DND-41 (cell line): ENCODE measurements around the gene NOL11.

Source experiments
- CTCF ChIP-seq: IDR thresholded peaks from 2 replicates; pipeline ENCODE4 v1.5.1; 2012; ENCODE audit warnings: borderline replicate concordance, low read length, moderate library complexity, mild to moderate bottlenecking; ENCODE audit not compliant: poor library complexity, severe bottlenecking; ENCODE audit errors: extremely low read depth
- EZH2 ChIP-seq: IDR thresholded peaks from 3 replicates; pipeline ENCODE4 v1.6.1; 2012; ENCODE audit warnings: borderline replicate concordance, low read depth, mild to moderate bottlenecking, moderate library complexity, low read length, inconsistent platforms; ENCODE audit not compliant: severe bottlenecking

- no peak for TF ChIP-seq CTCF
- no peak for TF ChIP-seq EZH2
Observed at GRCh38 chr17:67682196-67682595, 35.5 kb upstream of the NOL11 start.
